Neutrophil (primary cell): ENCODE measurements around the gene ZMYM4.

Experiments used
- H3K27ac ChIP-seq: fragments of 200-600 bp; sonication (generic); 2 replicates; pipeline ENCODE4 v1.5.1; 2016; ENCODE audit warnings: mild to moderate bottlenecking, moderate library complexity
- H3K27me3 ChIP-seq: fragments of 200-600 bp; sonication (generic); 2 replicates; pipeline ENCODE4 v1.6.0; 2016; ENCODE audit warnings: mild to moderate bottlenecking
- H3K36me3 ChIP-seq: fragments of 200-600 bp; sonication (generic); 2 replicates; pipeline ENCODE4 v1.5.1; 2017
- H3K4me1 ChIP-seq, 2 experiments: fragments of 200-600 bp in 1 of 2; sonication (generic) in 1 of 2; 1 replicate in 1 of 2; 2 replicates in 1 of 2; pipeline versions ENCODE4 v1.5.1 to v1.6.1; 2013 to 2016; ENCODE audit warnings: low read depth in 1 of 2, low read length in 1 of 2, mild to moderate bottlenecking in 1 of 2, moderate library complexity in 1 of 2; ENCODE audit not compliant: control insufficient read depth in 1 of 2, insufficient read depth in 1 of 2
- H3K4me3 ChIP-seq, 2 experiments: fragments of 200-600 bp in 1 of 2; sonication (generic) in 1 of 2; 1 replicate in 1 of 2; 2 replicates in 1 of 2; pipeline ENCODE4 v1.5.1; 2013 to 2016; ENCODE audit warnings: low read depth in 1 of 2, low read length in 1 of 2, mild to moderate bottlenecking in 1 of 2, moderate library complexity in 1 of 2
- H3K9me3 ChIP-seq: fragments of 200-600 bp; sonication (generic); 2 replicates; pipeline ENCODE4 v1.5.1; 2016
- CTCF ChIP-seq: fragments of 200-600 bp; sonication (generic); IDR thresholded peaks from 2 replicates; pipeline ENCODE4 v1.5.1; 2016; ENCODE audit warnings: antibody characterized with exemption

ZMYM4 gene

GRCh38 chr1:35359995-35360394, 91.5 kb downstream of the ZMYM4 start:
- no peak overlapping the region for H3K4me3 ChIP-seq
- H3K36me3 ChIP-seq, result no peaks in the 10 kb centered on the region
- H3K27me3 ChIP-seq, result no peaks in the 10 kb centered on the region
- H3K4me1 ChIP-seq, result peaks cover 24 to 35% of the 10 kb centered on the region in 2 experiments
- H3K27ac ChIP-seq, result no peak overlapping the region
- no peak for TF ChIP-seq CTCF
- no peaks in the 10 kb centered on the region for H3K9me3 ChIP-seq

GRCh38 chr1:35361638-35362037, 93.1 kb downstream of the ZMYM4 start:
- Histone ChIP-seq H3K4me3 (no peak overlapping the region), H3K9me3 (no peaks in the 10 kb centered on the region), H3K36me3 (no peaks in the 10 kb centered on the region), H3K27me3 (no peaks in the 10 kb centered on the region), H3K27ac (no peak overlapping the region), H3K4me1 (peaks cover 16 to 26% of the 10 kb centered on the region in 2 experiments)
- TF ChIP-seq CTCF, result no peak

GRCh38 chr1:35364741-35365140, 96.2 kb downstream of the ZMYM4 start:
- no peaks in the 10 kb centered on the region for H3K36me3 ChIP-seq
- peaks cover 13 to 20% of the 10 kb centered on the region in 2 experiments for H3K4me1 ChIP-seq
- H3K27me3 ChIP-seq, result no peaks in the 10 kb centered on the region
- H3K4me3 ChIP-seq, result no peak overlapping the region
- H3K9me3 ChIP-seq, result no peaks in the 10 kb centered on the region
- peak overlapping the region; percentile 63 for H3K27ac ChIP-seq
- no peak for TF ChIP-seq CTCF

- peaks cover 13 to 22% of the 10 kb centered on the region in 2 experiments for H3K4me1 ChIP-seq
- no peaks in the 10 kb centered on the region for H3K9me3 ChIP-seq
- no peaks in the 10 kb centered on the region for H3K27me3 ChIP-seq
- TF ChIP-seq CTCF, result no peak
- no peaks in the 10 kb centered on the region for H3K36me3 ChIP-seq
- H3K4me3 ChIP-seq, result no peak overlapping the region
- no peak overlapping the region for H3K27ac ChIP-seq
Observed at GRCh38 chr1:35367914-35368313, 99.4 kb downstream of the ZMYM4 start.

- H3K36me3 ChIP-seq, result no peaks in the 10 kb centered on the region
- no peak overlapping the region for H3K4me3 ChIP-seq
- H3K4me1 ChIP-seq, result peaks cover 0 to 8% of the 10 kb centered on the region in 2 experiments
- H3K27ac ChIP-seq, result no peak overlapping the region
- H3K27me3 ChIP-seq, result no peaks in the 10 kb centered on the region
- no peak for TF ChIP-seq CTCF
- no peaks in the 10 kb centered on the region for H3K9me3 ChIP-seq
Observed at GRCh38 chr1:35369922-35370671, 101.6 kb downstream of the ZMYM4 start.
